GM12872 (cell line): ENCODE data around the gene DEPDC4.

ENCODE experiments used
- CTCF ChIP-seq: IDR thresholded peaks from 3 replicates; pipeline ENCODE4 v1.5.1; 2011; ENCODE audit warnings: low read depth, mild to moderate bottlenecking, low read length, moderate library complexity; ENCODE audit not compliant: insufficient read depth

The DEPDC4 gene

GRCh38 chr12:100214518-100214917 lies 52.4 kb downstream of the DEPDC4 start:
- no peak for TF ChIP-seq CTCF

GRCh38 chr12:100213016-100213891 lies 53.6 kb downstream of the DEPDC4 start:
- TF ChIP-seq CTCF: no peak

GRCh38 chr12:100211698-100212097 lies 55.2 kb downstream of the DEPDC4 start:
- no peak for TF ChIP-seq CTCF

DNA sequence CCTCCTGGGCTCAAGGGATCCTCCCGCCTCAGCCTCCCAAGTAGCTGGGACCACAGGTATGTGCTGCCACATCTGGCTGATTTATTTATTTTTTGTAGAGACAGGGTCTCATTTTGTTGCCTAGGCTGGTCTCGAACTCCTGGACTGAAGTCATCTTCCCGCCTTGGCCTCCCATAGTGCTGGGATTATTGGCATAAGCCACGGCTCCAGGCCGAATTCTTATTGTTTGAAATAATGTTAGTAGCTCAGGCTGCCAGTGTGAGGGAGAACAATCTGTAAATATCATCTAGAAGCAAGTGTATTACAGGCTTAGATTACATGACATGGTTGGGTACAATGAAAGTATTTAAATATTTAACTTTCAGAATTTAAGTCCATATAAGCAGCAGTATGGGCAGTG lies 58.0 kb downstream of the DEPDC4 start:
- no peak for TF ChIP-seq CTCF

GRCh38 chr12:100207311-100207710 lies 59.6 kb downstream of the DEPDC4 start:
- no peak for TF ChIP-seq CTCF

DNA sequence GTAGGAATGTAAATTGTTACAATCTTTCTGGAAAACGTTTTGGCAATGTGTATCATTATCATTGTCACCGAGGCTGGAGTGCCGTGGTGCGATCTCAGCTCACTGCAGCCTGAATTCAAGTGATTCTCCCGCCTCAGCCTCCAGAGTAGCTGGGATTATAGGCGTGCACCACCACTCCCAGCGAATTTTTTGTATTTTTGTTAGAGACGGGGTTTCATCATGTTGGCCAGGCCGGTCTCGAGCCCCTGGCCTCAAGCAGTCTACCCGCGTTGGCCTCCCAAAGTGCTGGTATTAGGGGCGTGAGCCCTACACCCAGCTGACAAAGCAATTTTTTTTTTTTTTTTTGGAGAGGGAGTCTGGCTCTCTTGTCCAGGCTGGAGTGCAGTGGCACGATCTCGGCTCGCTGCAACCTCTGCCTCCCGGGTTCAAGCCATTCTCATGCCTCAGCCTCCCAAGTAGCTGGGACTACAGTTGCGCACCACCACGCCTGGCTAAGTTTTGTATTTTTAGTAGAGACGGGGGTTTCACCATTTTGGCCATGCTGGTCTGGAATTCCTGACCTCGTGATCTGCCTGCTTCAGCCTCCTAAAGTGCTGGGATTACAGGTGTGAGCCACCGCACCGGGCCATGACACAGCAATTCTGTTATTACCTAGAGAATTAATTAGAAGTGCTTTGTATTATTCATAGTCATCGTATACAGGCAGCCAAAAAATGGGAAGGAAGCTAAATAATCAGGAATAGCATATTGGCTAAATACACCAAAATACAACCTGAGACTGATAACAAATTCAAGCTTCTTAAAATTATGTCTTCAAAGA lies 65.1 kb downstream of the DEPDC4 start:
- no peak for TF ChIP-seq CTCF

- TF ChIP-seq CTCF: peak; percentile 18; the same call in 1 of the 3 replicates
Observed at GRCh38 chr12:100200463-100201181, 66.3 kb downstream of the DEPDC4 start, which contains the start of gene ACTR6. Gene ACTR6, plus strand, starts transcription at chr12:100200815. Its CDS starts 37 bp downstream, at chr12:100200852.
